Fibroblast of skin of right quadriceps (primary cell): ENCODE results near the gene C6.

Source experiments
- DNase-seq: peaks from one replicate; pipeline ENCODE4 v3.0.0-alpha.2; 2013

The C6 gene

GRCh38 chr5:41115281-41115680 is 98.1 kb downstream of the C6 start:
- DNase-seq: peak; percentile 73

GRCh38 chr5:41112486-41113455 is 100.6 kb downstream of the C6 start:
- DNase-seq: peak; percentile 42

- DNase-seq: peak; percentile 13
These were observed 104.1 kb downstream of the C6 start for GRCh38 chr5:41109186-41109585.

- DNase-seq: no peak
These were observed 111.0 kb downstream of the C6 start for GRCh38 chr5:41102341-41102740.

- no peak for DNase-seq
These were observed 115.7 kb downstream of the C6 start for GRCh38 chr5:41097642-41098041.

GRCh38 chr5:41095324-41096101 is 117.8 kb downstream of the C6 start:
- no peak for DNase-seq

- no peak for DNase-seq
These were observed 118.5 kb downstream of the C6 start for GRCh38 chr5:41094871-41095270.

- DNase-seq: no peak
These were observed 119.5 kb downstream of the C6 start for GRCh38 chr5:41093803-41094202.
